C4-2B (cell line): ENCODE results near the gene CEP83.

Experiments
- H3K27ac ChIP-seq: fragments of 450-650 bp; 2 replicates; pipeline ENCODE4 v1.5.1; 2017
- ZFX ChIP-seq: fragments of 450-650 bp; IDR thresholded peaks from 2 replicates; pipeline ENCODE4 v1.6.1; 2017
- TF ChIP-seq, protein P1 (sequence below): fragments of 450-650 bp; conservative IDR thresholded peaks from 2 replicates; pipeline ENCODE4 v1.5.1; 2017; ENCODE audit warnings: mild to moderate bottlenecking

Gene CEP83

DNA sequence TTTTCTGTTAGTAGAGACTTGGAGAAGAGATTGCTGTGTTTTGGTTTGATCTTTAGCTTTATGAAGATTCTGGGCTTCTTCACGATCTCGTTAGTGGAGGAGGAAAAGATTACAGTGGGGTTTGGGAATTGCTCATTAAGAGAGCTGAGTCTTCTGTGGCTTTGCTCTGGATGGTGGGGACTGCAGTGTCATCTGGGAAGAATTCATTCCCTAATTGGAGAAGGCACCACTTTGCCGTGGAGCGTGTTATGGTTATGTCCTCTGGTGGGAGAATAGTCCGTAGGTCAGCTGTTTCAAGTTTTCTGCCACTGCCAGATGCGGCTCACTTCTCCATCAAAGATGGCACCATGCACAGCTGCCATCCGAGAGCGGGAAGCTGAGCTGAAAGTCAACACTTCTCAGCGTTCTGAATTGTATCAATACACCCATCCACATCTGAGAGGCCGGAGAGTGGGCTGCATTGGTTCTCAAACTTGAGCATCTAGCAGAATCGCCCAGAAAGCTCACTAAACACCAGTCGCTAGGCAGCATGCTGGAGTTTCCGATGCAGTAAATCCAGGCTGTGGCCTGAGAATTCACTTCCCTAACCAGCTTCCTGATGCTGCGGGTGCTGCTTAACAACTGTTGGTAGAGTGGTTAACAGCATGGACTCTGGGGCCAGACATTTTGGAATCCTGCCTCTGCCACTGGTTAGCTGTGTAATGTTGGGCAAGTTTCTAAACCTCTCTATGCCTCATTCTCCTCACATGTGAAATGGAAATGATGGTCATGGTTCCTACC is 193.5 kb downstream of the CEP83 start:
- H3K27ac ChIP-seq, result no peak overlapping the region
- TF ChIP-seq, protein P1, sequence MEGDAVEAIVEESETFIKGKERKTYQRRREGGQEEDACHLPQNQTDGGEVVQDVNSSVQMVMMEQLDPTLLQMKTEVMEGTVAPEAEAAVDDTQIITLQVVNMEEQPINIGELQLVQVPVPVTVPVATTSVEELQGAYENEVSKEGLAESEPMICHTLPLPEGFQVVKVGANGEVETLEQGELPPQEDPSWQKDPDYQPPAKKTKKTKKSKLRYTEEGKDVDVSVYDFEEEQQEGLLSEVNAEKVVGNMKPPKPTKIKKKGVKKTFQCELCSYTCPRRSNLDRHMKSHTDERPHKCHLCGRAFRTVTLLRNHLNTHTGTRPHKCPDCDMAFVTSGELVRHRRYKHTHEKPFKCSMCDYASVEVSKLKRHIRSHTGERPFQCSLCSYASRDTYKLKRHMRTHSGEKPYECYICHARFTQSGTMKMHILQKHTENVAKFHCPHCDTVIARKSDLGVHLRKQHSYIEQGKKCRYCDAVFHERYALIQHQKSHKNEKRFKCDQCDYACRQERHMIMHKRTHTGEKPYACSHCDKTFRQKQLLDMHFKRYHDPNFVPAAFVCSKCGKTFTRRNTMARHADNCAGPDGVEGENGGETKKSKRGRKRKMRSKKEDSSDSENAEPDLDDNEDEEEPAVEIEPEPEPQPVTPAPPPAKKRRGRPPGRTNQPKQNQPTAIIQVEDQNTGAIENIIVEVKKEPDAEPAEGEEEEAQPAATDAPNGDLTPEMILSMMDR, result no peak
- no peak for TF ChIP-seq ZFX

DNA sequence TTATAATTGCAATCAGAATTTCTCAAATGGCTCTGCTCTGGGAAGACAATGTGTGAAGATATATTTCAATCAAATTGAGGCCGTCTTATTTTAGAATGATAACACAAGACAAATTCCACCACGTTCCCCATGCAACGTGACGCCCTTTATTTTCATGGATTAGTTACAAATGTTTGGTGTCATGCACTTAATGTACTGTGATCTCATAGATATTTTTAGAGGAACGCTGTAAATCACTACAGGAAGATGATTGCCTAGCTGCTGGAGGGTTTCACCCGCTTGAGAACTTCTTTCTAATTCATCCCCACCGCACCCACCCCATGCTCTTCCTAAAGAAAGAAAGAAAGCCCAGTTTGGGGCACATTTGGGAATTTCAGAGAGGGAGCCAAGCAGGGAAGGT is 194.1 kb downstream of the CEP83 start:
- H3K27ac ChIP-seq, result no peak overlapping the region
- TF ChIP-seq, protein P1, result no peak
- TF ChIP-seq ZFX, result no peak

DNA sequence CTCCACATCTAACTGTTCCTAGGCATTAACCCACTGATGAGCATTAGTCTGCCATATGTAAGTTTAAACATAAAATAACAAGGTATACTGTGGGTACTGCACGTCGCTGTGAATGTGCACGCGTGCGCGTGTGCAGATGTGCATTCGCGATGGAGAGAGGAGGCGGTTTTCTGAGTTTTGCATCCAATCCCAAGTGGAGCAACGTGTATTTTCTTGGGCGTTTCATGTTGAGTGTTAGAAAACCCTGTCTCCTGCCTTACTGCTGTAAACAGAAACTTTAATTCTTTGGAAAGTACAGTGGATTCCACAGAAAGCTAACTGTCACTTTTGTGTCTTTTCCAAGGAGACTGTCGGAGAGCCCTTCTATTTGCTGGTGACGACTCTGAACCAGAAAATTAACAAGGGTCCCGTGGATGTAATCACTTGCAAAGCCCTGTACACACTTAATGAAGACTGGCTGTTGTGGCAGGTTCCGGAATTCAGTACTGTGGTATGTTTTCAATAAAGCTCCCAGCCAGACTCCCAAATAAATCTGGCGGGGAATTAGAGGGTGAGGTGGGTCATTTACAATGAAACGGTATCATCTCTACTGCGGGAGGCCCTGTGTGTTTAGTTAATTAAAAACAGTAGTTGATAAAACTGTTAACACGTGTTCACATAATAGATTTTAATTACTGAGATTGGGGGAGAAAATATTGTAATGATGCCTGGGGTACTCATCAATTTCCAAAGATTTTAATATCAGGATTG is 194.8 kb downstream of the CEP83 start:
- H3K27ac ChIP-seq, result no peak overlapping the region
- no peak for TF ChIP-seq ZFX
- TF ChIP-seq, protein P1, result no peak

DNA sequence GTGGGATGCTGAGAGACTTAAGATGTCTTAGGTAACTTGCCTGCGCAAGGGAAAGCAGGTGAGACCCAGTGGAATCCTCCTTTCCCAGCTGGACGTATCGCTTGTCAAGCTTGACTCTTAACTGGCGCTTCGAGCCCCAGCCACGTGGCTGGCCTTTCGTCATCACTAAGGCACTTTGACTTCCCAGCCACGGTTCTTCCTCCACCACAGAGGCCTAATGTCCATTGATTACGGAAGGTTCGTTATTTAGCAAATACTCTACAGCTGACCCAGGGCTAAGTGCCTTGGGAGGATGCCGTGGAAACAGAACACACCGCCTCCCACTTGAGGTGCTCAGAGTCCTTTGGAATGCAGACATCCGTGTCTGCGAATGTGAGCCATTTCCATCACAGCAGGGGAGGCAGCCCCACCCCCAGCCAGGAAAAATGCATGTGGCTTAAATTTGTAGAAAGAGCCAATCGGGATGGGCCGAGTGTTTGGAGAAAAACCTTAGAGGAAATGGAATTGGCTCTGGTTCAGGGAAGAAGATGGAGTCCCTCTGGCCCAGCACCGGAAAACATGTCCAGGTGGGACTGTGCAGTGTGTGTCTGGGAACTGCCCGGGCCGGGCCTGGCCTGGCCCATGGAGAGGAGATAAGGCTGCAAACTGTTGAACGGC is 195.6 kb downstream of the CEP83 start:
- H3K27ac ChIP-seq, result no peak overlapping the region
- TF ChIP-seq ZFX, result no peak
- TF ChIP-seq, protein P1, result no peak

DNA sequence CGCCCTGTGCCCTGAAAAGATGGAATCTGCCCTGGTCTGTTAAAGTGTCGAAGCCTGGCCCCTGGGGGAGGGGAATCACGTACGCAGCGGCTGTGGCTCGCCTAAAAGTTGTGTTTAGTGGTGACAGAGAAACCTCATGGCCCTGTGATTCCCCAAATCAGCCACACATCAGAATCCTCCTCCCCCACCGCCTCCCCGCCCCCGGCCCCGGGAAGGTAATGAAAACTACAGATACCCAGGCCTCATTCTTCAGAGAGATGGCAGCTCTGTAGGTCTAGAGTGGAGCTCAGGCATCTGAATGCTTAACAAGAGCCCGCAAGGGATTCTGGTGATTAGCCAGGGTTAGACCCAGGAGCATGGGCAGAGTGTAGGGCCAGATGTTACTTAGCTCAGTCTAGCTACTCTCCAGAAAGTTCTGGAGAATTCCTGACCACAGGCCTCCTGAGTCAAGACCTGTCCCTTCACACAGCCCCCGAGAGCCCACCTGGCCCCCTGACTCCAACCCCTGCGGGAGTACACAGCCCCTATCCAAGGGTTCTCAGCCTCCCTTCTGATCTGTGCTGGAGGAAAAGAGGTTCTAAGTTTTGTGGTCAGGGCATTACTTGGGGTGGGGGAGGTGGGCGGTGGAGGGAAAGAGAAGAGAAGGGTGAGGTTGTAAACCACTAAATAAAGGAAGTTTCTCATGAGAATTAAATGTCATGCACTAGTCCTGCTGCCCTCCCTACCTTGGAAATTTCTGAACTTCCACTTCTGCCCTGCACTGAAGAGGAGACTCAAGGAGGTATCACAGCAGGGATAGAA is 196.5 kb downstream of the CEP83 start:
- no peak overlapping the region for H3K27ac ChIP-seq
- no peak for TF ChIP-seq ZFX
- TF ChIP-seq, protein P1, result no peak

DNA sequence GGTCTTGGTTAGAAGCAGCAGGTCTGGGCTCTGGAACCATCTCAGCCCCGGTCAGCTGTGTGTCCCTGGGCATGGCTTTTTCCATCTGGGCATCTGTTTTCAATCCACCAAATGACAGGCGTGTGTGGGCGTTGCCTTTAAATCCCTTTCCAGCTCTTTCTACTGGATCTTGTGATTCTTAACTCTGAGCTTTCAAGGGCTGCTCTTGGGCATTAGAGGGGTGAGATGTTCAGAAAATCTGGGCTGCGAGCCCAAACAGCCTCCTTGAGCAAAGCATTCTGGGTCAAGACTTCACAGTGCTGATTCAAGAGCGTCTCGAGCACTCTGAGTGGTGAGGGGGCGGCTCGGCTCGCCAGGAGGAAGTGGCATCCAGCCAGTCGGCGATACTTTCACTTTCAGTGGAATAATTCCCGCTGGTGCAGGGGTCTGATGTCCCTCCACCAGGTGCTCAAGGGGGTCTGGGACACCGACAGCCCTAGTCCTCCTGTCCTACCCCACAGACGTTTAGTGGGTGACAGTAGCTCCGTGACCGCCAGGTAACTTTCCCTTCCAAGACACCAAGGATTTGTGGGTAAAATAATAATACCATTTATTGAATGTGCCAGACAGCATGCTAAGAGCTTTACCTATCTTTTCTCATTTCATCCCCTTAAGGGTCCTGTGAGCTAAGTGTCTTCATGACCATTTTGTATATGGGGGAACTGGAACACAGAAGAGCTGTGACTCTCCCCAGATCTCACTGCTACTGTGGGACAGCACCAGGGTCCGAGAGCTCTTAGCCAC is 197.2 kb downstream of the CEP83 start:
- no peak for TF ChIP-seq ZFX
- TF ChIP-seq, protein P1, result no peak
- H3K27ac ChIP-seq, result no peak overlapping the region; the same call in 1 of the 2 replicates
